ENCODE results near the gene NUMB. TPM values are rescaled to one million over a fixed set of nuclear protein-coding genes. Genes with fewer than 3 reads are reported as not detected.
"Not testable (repeated sequence)": the region's sequence is repeated elsewhere in the genome, so short reads cannot be mapped to it uniquely, and the experiment has no call there.

NUMB gene
- total and polyA plus RNA-seq, 2 donors (not counting 1 experiment from before 2014, with no cell fraction given), result 36.0 to 151 TPM

GRCh38 chr14:73394317-73394716, 64.0 kb downstream of the NUMB start:
- H4K20me1 ChIP-seq (ENCODE audit: control insufficient read depth, extremely low read depth, insufficient read depth, low read length), result no peaks in the 10 kb centered on the region
- H3K4me2 ChIP-seq (ENCODE audit: extremely low read depth, insufficient read depth, low read length), result no peak overlapping the region
- no peak overlapping the region for H3K27ac ChIP-seq (ENCODE audit: insufficient read depth, low read length)
- no peak for DNase-seq (ENCODE audit: low read depth in 2 of 2)
- H3K36me3 ChIP-seq (ENCODE audit: control insufficient read depth, insufficient read depth, low read length), result no peaks in the 10 kb centered on the region
- peaks cover 23% of the 10 kb centered on the region for H3K79me2 ChIP-seq (ENCODE audit: control insufficient read depth, insufficient read depth, low read length)
- TF ChIP-seq EZH2 (IDR thresholded peaks at IDR 0.05; ENCODE audit: low read length, missing control alignments), result no peak
- no peak for TF ChIP-seq CTCF (conservative IDR thresholded peaks at IDR 0.05 in 1 of 2, IDR thresholded peaks at IDR 0.05 in 1 of 2; ENCODE audit: low read depth in 1 of 2, low read length in 2 of 2)
- no peak overlapping the region for H3K4me3 ChIP-seq (replicated peaks in 1 of 4; ENCODE audit: control extremely low read depth in 1 of 4, insufficient read depth in 1 of 4, low read depth in 3 of 4, low read length in 4 of 4)
- H3K4me1 ChIP-seq (ENCODE audit: control insufficient read depth, extremely low read depth, insufficient read depth, low read length), result no peaks in the 10 kb centered on the region
- no peak overlapping the region for H2AFZ ChIP-seq (ENCODE audit: low read length)
- no peak overlapping the region for H3K9ac ChIP-seq (ENCODE audit: insufficient read depth, low read length)
- H3K27me3 ChIP-seq (ENCODE audit: control insufficient read depth, insufficient read depth, low read length), result no peaks in the 10 kb centered on the region
- no peaks in the 10 kb centered on the region for H3K9me3 ChIP-seq (ENCODE audit: control insufficient read depth, insufficient read depth, low read depth, low read length)

- Histone ChIP-seq H4K20me1 (ENCODE audit: control insufficient read depth, extremely low read depth, insufficient read depth, low read length) (no peaks in the 10 kb centered on the region), H3K4me3 (replicated peaks in 1 of 4; ENCODE audit: control extremely low read depth in 1 of 4, insufficient read depth in 1 of 4, low read depth in 3 of 4, low read length in 4 of 4) (no peak overlapping the region), H3K27ac (ENCODE audit: insufficient read depth, low read length) (no peak overlapping the region), H3K4me1 (ENCODE audit: control insufficient read depth, extremely low read depth, insufficient read depth, low read length) (no peaks in the 10 kb centered on the region), H2AFZ (ENCODE audit: low read length) (no peak overlapping the region), H3K9me3 (ENCODE audit: control insufficient read depth, insufficient read depth, low read depth, low read length) (no peaks in the 10 kb centered on the region), H3K4me2 (ENCODE audit: extremely low read depth, insufficient read depth, low read length) (no peak overlapping the region), H3K36me3 (ENCODE audit: control insufficient read depth, insufficient read depth, low read length) (no peaks in the 10 kb centered on the region), H3K9ac (ENCODE audit: insufficient read depth, low read length) (no peak overlapping the region), H3K27me3 (ENCODE audit: control insufficient read depth, insufficient read depth, low read length) (no peaks in the 10 kb centered on the region), H3K79me2 (ENCODE audit: control insufficient read depth, insufficient read depth, low read length) (peaks cover 18% of the 10 kb centered on the region)
- DNase-seq (ENCODE audit: low read depth in 2 of 2), result no peak
- TF ChIP-seq EZH2 (IDR thresholded peaks at IDR 0.05; ENCODE audit: low read length, missing control alignments) (no peak), CTCF (conservative IDR thresholded peaks at IDR 0.05 in 1 of 2, IDR thresholded peaks at IDR 0.05 in 1 of 2; ENCODE audit: low read depth in 1 of 2, low read length in 2 of 2) (no peak)
Observed at GRCh38 chr14:73393375-73393774, 65.0 kb downstream of the NUMB start.

GRCh38 chr14:73392329-73393257, 65.8 kb downstream of the NUMB start:
- Histone ChIP-seq H3K9ac (ENCODE audit: insufficient read depth, low read length) (no peak overlapping the region), H3K9me3 (ENCODE audit: control insufficient read depth, insufficient read depth, low read depth, low read length) (no peaks in the 10 kb centered on the region), H2AFZ (ENCODE audit: low read length) (no peak overlapping the region), H3K36me3 (ENCODE audit: control insufficient read depth, insufficient read depth, low read length) (no peaks in the 10 kb centered on the region), H4K20me1 (ENCODE audit: control insufficient read depth, extremely low read depth, insufficient read depth, low read length) (no peaks in the 10 kb centered on the region), H3K4me1 (ENCODE audit: control insufficient read depth, extremely low read depth, insufficient read depth, low read length) (no peaks in the 10 kb centered on the region), H3K4me2 (ENCODE audit: extremely low read depth, insufficient read depth, low read length) (no peak overlapping the region), H3K27ac (ENCODE audit: insufficient read depth, low read length) (no peak overlapping the region), H3K79me2 (ENCODE audit: control insufficient read depth, insufficient read depth, low read length) (peaks cover 15% of the 10 kb centered on the region), H3K27me3 (ENCODE audit: control insufficient read depth, insufficient read depth, low read length) (no peaks in the 10 kb centered on the region), H3K4me3 (replicated peaks in 1 of 4; ENCODE audit: control extremely low read depth in 1 of 4, insufficient read depth in 1 of 4, low read depth in 3 of 4, low read length in 4 of 4) (no peak overlapping the region)
- no peak for DNase-seq (ENCODE audit: low read depth in 2 of 2)
- no peak for TF ChIP-seq CTCF (conservative IDR thresholded peaks at IDR 0.05 in 1 of 2, IDR thresholded peaks at IDR 0.05 in 1 of 2; ENCODE audit: low read depth in 1 of 2, low read length in 2 of 2)

GRCh38 chr14:73387860-73388259, 70.5 kb downstream of the NUMB start:
- not testable (repeated sequence) for H2AFZ ChIP-seq (ENCODE audit: low read length); H3K27me3 ChIP-seq (ENCODE audit: control insufficient read depth, insufficient read depth, low read length); H3K36me3 ChIP-seq (ENCODE audit: control insufficient read depth, insufficient read depth, low read length); H3K9ac ChIP-seq (ENCODE audit: insufficient read depth, low read length); H3K9me3 ChIP-seq (ENCODE audit: control insufficient read depth, insufficient read depth, low read depth, low read length); H3K4me3 ChIP-seq (replicated peaks in 1 of 4; ENCODE audit: control extremely low read depth in 1 of 4, insufficient read depth in 1 of 4, low read depth in 3 of 4, low read length in 4 of 4); DNase-seq (ENCODE audit: low read depth in 2 of 2); H4K20me1 ChIP-seq (ENCODE audit: control insufficient read depth, extremely low read depth, insufficient read depth, low read length); H3K4me2 ChIP-seq (ENCODE audit: extremely low read depth, insufficient read depth, low read length); H3K4me1 ChIP-seq (ENCODE audit: control insufficient read depth, extremely low read depth, insufficient read depth, low read length); H3K27ac ChIP-seq (ENCODE audit: insufficient read depth, low read length)
- peaks cover 15% of the 10 kb centered on the region for H3K79me2 ChIP-seq (ENCODE audit: control insufficient read depth, insufficient read depth, low read length)
